Muscle of leg (tissue), 11 donors: ENCODE measurements around the gene MATK. TPM values are rescaled to one million over a fixed set of nuclear protein-coding genes. Genes with fewer than 3 reads are reported as not detected.

Experiments used
- DNase-seq: peaks from one replicate; pipeline ENCODE4 v3.0.0; 2013
- H3K27ac ChIP-seq: one replicate; pipeline ENCODE4 v1.5.1; 2013; ENCODE audit warnings: mild to moderate bottlenecking, low read length, control low read depth
- H3K27me3 ChIP-seq: one replicate; pipeline ENCODE4 v1.6.1; 2013; ENCODE audit warnings: low read length; ENCODE audit not compliant: control insufficient read depth, insufficient read depth
- H3K36me3 ChIP-seq: one replicate; pipeline ENCODE4 v1.6.1; 2013; ENCODE audit warnings: low read length; ENCODE audit not compliant: control insufficient read depth, insufficient read depth
- H3K4me1 ChIP-seq: one replicate; pipeline ENCODE4 v1.6.1; 2013; ENCODE audit warnings: low read length; ENCODE audit not compliant: control insufficient read depth, insufficient read depth
- H3K4me3 ChIP-seq: one replicate; pipeline ENCODE4 v1.5.1; 2013; ENCODE audit warnings: low read length, control low read depth
- H3K9me3 ChIP-seq: replicated peaks from 2 replicates; pipeline ENCODE4 v1.6.1; 2013; ENCODE audit warnings: low read depth, low read length; ENCODE audit not compliant: control insufficient read depth
- WGBS: methylation state at CpG from one replicate; pipeline ENCODE4 v1.1.5; 2013; ENCODE audit warnings: missing lambda C conversion rate; ENCODE audit not compliant: insufficient coverage; 5-methylcytosine and 5-hydroxymethylcytosine counted together
- polyA plus RNA-seq, 8 donors: library from polyadenylated mRNA; unstranded; fragments of 120-200 nt; gene quantifications; one replicate each; pipeline versions ENCODE4 v1.2.1 to v1.2.3, GENCODE V29; 2013; ENCODE audit warnings: inconsistent platforms in 1 of 8, low replicate concordance in 1 of 8; ENCODE audit not compliant: insufficient read length in 8 of 8, insufficient read depth in 1 of 8
- total RNA-seq: library from RNA; stranded (reverse); fragments of 120-200 nt; gene quantifications from one replicate; pipeline ENCODE4 v1.2.4, GENCODE V29; 2013

Gene MATK
- total and polyA plus RNA-seq, 9 donors = 0.62 to 1.9 (median 1.1) TPM

DNA sequence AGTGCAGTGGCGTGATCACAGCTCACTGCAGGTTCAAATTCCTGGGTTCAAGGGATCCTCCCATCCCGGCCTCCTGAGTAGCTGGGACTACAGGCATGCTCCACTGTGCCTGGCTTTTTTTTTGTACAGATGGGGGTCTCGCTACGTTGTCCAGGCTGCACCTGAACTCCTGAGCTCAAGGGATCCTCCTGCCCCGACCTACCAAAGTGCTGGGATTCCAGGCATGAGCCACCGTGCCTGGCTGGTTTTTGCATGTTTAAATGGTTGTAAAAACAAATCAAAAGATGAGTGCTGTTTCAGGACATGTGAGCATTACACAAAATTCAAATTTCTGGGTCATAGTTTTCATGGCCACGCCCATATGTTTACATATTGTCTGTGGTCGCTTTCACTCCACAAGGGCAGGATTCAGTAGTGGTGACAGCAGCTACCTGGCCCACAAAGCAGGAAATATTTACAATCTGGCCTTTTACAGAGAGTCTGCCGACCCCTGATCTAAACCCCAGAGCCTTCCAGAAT lies 5.3 kb downstream of the MATK start:
- 98% methylated on average over 5 of the region's 9 CpGs for WGBS
- DNase-seq = no peak
- H3K4me3 ChIP-seq = no peak overlapping the region
- peaks cover 20% of the 10 kb centered on the region for H3K9me3 ChIP-seq
- H3K36me3 ChIP-seq = no peaks in the 10 kb centered on the region
- H3K27me3 ChIP-seq = peaks cover 27% of the 10 kb centered on the region
- H3K27ac ChIP-seq = no peak overlapping the region
- peaks cover 4% of the 10 kb centered on the region for H3K4me1 ChIP-seq

DNA sequence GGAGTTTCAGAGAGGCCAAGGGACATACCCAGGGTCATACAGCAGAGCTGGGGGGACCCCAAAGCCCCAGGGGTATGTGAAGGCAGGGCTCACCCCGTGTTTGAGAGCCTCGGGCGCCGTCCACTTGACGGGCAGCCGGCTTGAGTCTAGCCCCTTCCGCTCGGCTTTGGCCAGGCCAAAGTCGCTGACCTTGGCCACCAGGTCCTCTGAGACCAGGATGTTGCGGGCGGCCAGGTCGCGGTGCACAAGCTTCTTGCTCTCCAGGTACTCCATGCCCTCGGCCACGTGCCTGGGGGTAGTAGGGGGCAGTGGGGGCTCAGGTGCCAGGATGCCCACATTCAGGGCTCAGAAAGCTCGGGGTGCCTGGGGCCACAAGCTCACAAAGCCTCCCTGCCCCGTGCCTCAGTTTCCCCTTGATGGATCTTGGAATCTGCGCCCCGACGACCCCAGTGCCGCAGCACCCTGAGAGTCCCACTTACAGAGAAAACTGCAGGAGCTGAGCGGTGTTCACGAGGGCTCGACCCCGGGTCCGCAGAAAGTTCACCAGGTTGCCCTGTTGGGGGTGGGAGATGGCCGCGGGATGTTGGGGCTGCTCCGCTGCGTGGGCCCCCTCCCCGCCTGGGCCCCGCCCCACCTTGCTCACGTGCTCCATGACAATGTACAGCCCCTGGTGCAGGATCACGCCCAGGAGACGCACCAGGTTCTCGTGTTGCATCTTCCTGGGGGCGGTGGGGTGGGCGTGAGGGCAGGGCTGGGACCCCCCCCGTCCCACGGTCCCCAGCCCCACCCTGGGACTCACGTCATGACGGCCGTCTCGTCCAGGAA lies 7.1 kb downstream of the MATK start:
- peaks cover 20% of the 10 kb centered on the region for H3K9me3 ChIP-seq
- no peaks in the 10 kb centered on the region for H3K36me3 ChIP-seq
- 73% methylated on average over 32 of the region's 44 CpGs for WGBS
- no peak overlapping the region for H3K27ac ChIP-seq
- no peak for DNase-seq
- no peaks in the 10 kb centered on the region for H3K4me1 ChIP-seq
- peaks cover 10% of the 10 kb centered on the region for H3K27me3 ChIP-seq
- no peak overlapping the region for H3K4me3 ChIP-seq

DNA sequence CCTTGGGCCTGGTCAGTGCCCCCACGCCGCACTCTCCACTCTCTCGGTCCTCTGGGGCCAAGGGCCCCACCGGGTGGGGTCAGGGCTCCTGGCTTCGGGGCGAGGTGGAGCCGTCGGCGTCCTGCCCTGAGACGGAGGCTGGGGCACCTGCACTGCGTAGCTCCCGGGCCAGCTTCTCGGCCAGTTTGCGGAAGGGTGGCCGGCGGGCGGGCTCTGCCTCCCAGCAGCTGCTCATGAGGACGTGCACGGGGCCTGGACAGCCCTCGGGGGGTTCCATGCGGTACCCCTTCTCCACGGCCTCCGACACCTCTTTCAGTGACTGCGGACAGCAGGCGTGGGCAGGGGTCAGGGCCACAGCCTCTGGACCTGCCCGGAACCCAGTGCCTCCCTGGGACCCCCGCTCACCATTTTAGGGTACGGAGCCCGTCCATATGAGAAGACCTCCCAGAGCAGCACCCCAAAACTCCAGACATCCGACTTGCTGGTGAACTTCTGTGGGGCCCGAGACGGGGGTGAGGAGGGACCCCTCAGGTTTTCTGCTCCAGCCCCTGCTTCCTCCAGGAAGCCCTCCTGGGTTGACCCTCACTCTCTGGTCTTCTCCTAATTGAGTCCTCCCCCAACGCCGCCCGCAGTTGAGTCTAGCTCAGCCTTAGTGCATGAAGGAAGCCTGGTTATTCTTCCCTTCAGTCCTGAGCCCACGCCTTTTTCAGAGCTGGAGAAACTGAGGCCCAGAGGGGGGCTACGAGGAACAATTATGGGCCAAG lies 7.9 kb downstream of the MATK start:
- Histone ChIP-seq H3K27me3 (peaks cover 2% of the 10 kb centered on the region), H3K4me1 (no peaks in the 10 kb centered on the region), H3K36me3 (no peaks in the 10 kb centered on the region), H3K4me3 (no peak overlapping the region), H3K27ac (no peak overlapping the region), H3K9me3 (peaks cover 20% of the 10 kb centered on the region)
- WGBS = 83% methylated on average over 36 of the region's 37 CpGs
- no peak for DNase-seq

DNA sequence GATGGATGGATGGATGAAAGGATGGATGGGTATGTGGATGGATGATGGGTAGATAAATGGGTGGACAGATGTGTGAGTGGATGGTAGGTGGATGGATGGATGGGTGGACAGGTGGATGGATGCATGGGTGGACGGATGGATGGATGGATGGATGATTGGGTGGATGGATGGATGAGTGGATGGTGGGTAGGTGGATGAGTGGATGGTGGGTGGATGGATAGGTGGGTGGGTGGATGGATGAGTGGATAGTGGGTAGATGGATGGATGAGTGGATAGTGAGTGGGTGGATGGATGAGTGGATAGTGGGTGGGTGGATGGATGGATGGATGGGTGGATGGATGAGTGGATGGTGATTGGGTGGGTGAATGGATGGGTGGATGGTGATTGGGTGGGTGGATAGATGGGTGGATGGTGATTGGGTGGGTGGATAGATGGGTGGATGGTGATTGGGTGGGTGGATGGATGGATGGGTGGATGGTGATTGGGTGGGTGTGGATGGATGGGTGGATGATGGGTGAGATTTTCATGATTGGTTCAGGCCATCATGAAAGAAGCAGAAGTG lies 9.6 kb downstream of the MATK start:
- Histone ChIP-seq H3K36me3 (no peaks in the 10 kb centered on the region), H3K9me3 (peaks cover 6% of the 10 kb centered on the region), H3K4me1 (no peaks in the 10 kb centered on the region), H3K27ac (no peak overlapping the region), H3K27me3 (no peaks in the 10 kb centered on the region), H3K4me3 (no peak overlapping the region)
- no peak for DNase-seq
- 81% methylated on average over 1 of the region's 1 CpG for WGBS

DNA sequence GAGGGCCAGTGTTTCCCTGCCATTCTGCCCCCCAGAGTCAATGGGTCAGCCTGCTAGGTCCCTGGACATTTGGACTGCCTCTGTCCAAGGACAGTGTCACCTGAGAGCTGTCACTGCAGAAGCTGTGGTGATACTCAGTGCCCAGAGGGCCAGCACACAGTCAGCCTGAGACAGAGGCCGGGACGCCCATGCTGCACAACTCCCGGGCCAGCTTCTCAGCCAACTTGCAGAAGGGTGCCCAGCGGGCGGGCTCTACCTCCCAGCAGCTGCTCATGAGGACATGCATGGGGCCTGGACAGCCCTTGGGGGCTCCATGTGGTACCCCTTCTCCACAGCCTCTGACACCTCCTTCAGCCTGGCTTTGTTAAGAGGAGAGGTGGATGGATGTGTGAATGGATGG lies 10.3 kb downstream of the MATK start:
- Histone ChIP-seq H3K27me3 (no peaks in the 10 kb centered on the region), H3K4me3 (no peak overlapping the region), H3K4me1 (no peaks in the 10 kb centered on the region), H3K36me3 (no peaks in the 10 kb centered on the region), H3K9me3 (no peaks in the 10 kb centered on the region), H3K27ac (no peak overlapping the region)
- DNase-seq = no peak
- WGBS = 91% methylated on average over 3 of the region's 5 CpGs

DNA sequence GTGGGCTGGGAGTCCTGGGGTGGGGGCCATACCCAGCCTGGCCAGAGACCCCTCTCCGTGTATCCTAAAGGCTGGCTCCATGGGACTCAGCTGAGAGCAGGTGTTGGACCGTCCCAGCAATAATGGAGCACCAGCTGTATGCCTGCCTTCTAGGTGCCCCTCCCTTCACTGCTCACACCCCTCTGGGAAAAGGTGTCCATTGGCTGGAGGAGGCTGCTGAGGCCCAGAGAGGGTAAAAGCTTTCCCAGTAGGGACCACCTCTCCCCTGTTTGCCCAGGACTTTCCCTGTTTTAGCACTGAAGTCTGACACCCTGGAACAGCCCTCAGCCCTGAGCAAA lies 10.8 kb downstream of the MATK start:
- Histone ChIP-seq H3K27me3 (no peaks in the 10 kb centered on the region), H3K9me3 (no peaks in the 10 kb centered on the region), H3K4me1 (no peaks in the 10 kb centered on the region), H3K36me3 (no peaks in the 10 kb centered on the region), H3K4me3 (no peak overlapping the region), H3K27ac (no peak overlapping the region)
- no CpG with 5 or more reads among the region's 2 CpGs for WGBS
- no peak for DNase-seq

DNA sequence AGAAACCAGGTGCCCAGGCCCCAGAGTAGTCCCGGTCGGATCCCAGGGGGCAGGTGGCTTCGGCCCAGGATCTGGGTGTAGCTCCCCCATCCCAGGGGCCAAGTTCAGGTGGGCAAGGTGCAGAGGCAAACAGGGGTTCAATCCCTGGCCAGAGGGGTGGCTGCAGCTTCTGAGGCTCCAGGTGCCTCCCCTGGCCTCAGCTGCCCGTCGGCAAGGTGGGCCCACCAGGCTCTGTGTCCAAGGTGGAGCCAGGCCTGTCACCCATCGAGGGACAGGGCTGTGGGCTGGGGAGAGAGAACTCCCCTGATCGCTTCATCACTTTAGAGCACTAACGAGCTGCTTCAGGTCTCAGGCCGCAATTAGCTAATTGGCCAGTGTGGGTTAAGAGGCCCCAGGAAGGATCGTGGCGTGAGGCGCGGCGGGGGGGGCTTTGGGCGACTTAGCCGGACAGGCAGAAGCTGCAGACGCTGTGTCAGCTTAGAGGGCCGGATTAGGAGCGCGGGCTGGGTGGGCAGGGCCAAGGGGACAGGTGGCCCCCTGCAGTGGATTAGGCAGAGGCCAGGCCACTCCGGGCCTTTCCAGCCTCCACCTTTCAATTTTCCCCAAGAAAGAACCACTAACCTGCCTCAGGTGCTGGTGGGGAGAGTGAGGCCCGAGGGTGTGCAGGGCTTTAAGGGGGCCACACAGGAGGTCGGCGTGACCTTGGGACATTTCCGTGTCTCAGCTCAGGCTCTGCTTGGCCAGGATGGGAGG lies 11.4 kb downstream of the MATK start:
- DNase-seq = no peak
- Histone ChIP-seq H3K27ac (no peak overlapping the region), H3K4me3 (no peak overlapping the region), H3K4me1 (no peaks in the 10 kb centered on the region), H3K27me3 (no peaks in the 10 kb centered on the region), H3K9me3 (no peaks in the 10 kb centered on the region), H3K36me3 (no peaks in the 10 kb centered on the region)
- 32% methylated on average over 16 of the region's 25 CpGs for WGBS

DNA sequence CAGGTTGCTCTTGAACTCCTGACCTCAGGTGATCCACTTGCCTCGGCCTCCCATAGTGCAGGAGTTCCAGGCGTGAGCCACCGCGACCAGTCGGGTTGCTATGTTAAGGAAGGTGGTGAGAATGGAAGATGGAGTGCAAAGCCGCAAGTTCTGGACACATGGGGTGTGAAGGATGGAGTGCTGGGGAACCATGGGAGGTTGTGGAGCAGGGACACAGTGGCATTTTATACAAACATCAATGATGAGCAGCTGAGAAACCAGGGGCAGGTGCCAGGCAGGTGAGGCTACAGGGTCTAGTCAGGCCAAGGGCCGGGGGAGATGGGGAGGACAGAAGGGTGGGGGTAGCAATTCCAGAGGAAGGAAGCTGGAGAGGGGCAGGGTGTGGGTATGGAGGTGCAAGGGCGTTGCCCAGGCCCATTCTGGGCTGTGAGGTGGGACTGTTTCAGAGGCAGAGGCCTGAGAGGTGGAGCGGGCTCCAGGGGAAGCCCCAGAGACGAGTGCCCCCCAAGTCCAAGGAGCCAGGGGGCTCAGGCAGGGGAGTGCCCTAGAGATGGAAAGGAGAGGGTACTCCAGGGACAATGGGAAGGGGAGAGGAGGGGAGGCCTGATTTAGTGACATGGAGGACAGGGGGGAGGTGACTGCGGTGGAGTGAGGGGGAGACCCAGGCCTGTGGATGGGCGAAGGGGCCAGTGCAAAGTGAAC lies 12.2 kb downstream of the MATK start:
- WGBS = 78% methylated on average over 12 of the region's 12 CpGs
- no peaks in the 10 kb centered on the region for H3K27me3 ChIP-seq
- H3K4me3 ChIP-seq = no peak overlapping the region
- DNase-seq = no peak
- H3K36me3 ChIP-seq = peaks cover 4% of the 10 kb centered on the region
- no peak overlapping the region for H3K27ac ChIP-seq
- H3K9me3 ChIP-seq = no peaks in the 10 kb centered on the region
- no peaks in the 10 kb centered on the region for H3K4me1 ChIP-seq

DNA sequence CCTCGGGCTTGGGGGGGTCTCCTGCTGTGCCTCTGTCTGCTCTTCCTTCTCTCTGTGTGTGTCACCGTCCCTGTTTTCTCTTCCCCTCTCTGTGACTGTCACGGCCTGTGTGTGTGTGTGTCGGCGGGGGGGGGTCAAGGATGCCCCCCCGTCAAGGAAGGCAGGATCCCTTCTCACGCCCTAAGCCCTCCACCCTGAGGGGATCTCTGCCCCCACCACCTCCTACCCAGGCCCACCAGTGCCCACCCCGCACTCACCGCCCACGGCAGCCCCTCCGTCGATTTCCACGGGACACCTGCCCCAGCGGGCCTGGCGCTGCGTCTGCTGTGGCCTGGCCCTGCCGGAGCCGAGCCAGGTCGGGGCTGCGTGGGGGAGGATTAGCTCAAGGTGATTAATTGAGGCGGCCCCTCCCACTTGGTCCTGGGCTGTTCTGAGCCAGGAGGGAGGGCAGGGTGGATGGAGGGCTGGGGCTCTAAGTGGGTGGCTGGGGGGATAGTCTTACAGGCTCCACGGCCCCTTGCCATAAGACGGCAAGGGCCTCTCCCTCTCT lies 14.2 kb downstream of the MATK start, which contains the start of gene RAX2:
Gene RAX2 (minus strand): TSS at position 323 of the 550 bp plus-strand sequence. CDS start 486 bp downstream, outside the sequence.
- H3K4me1 ChIP-seq = no peaks in the 10 kb centered on the region
- H3K9me3 ChIP-seq = no peaks in the 10 kb centered on the region
- WGBS = 25% methylated on average over 10 of the region's 23 CpGs
- peaks cover 18% of the 10 kb centered on the region for H3K36me3 ChIP-seq
- no peaks in the 10 kb centered on the region for H3K27me3 ChIP-seq
- no peak within 1 kb of the TSS for H3K27ac ChIP-seq
- no peak within 1 kb of the TSS for H3K4me3 ChIP-seq
- DNase-seq = no peak
